Gastroesophageal sphincter (tissue), 4 donors: ENCODE results near the gene SERPINA3. TPM values are rescaled to one million over a fixed set of nuclear protein-coding genes. Genes with fewer than 3 reads are reported as not detected.

Experiments
- ATAC-seq: fragments of 150-250 bp; one replicate; pipeline ENCODE4 v1.9.1; 2016; ENCODE audit warnings: mild to moderate bottlenecking, moderate library complexity
- H3K27ac ChIP-seq, 4 donors: fragments of 200-600 bp; sonication (generic) in 3 of 4; 1 replicate in 3 of 4; 2 replicates in 1 of 4; pipeline ENCODE4 v1.5.1; 2016 to 2019
- H3K27me3 ChIP-seq: fragments of 200-600 bp; sonication (generic); one replicate; pipeline ENCODE4 v1.5.1; 2019
- H3K36me3 ChIP-seq, 2 donors: fragments of 200-600 bp; sonication (generic); one replicate each; pipeline ENCODE4 v1.5.1; 2019; ENCODE audit warnings: control low read depth in 1 of 2
- H3K4me1 ChIP-seq, 3 donors: fragments of 200-600 bp; sonication (generic); 1 replicate in 2 of 3; 2 replicates in 1 of 3; pipeline ENCODE4 v1.5.1; 2016 to 2019; ENCODE audit warnings: control low read depth in 2 of 3
- H3K4me3 ChIP-seq, 2 donors: fragments of 200-600 bp; sonication (generic); one replicate each; pipeline ENCODE4 v1.5.1; 2019; ENCODE audit warnings: mild to moderate bottlenecking in 1 of 2, moderate library complexity in 1 of 2
- H3K9me3 ChIP-seq, 3 donors: fragments of 200-600 bp; sonication (generic); one replicate each; pipeline ENCODE4 v1.5.1; 2017 to 2019; ENCODE audit warnings: control low read depth in 2 of 3
- CTCF ChIP-seq, 4 experiments: fragments of 200-600 bp in 2 of 4; fragments of 450-650 bp in 2 of 4; sonication (generic) in 1 of 4; IDR thresholded peaks; one replicate each; pipeline ENCODE4 v1.5.1; 2017 to 2019; ENCODE audit warnings: antibody characterized with exemption in 4 of 4, mild to moderate bottlenecking in 2 of 4, moderate library complexity in 2 of 4
- EP300 ChIP-seq: sonication (generic); formaldehyde crosslinking; IDR thresholded peaks from one replicate; pipeline ENCODE4 v1.6.1; 2017; ENCODE audit warnings: antibody characterized with exemption, mild to moderate bottlenecking
- POLR2A ChIP-seq, 2 donors: fragments of 450-650 bp; IDR thresholded peaks; one replicate each; pipeline ENCODE4 v1.6.1; 2017; ENCODE audit warnings: antibody characterized with exemption in 2 of 2, mild to moderate bottlenecking in 2 of 2, moderate library complexity in 1 of 2
- POLR2AphosphoS5 ChIP-seq: sonication (generic); formaldehyde crosslinking; IDR thresholded peaks from one replicate; pipeline ENCODE4 v1.6.1; 2017; ENCODE audit warnings: antibody characterized with exemption
- WGBS, 2 donors: methylation state at CpG; one replicate each; pipeline ENCODE4 v1.1.5; 2018; ENCODE audit warnings: low coverage in 1 of 2; 5-methylcytosine and 5-hydroxymethylcytosine counted together
- total RNA-seq, 4 donors: library from RNA; depleted of rRNA; stranded (reverse); fragments of >200 nt; gene quantifications; one replicate each; pipeline ENCODE4 v1.1.0, GENCODE V29; 2016

SERPINA3 gene
- total RNA-seq, 4 donors from 2014 or later: 58.4 to 263 (median 215) TPM

- Histone ChIP-seq H3K27ac (no peak overlapping the region), H3K36me3 (no peaks in the 10 kb centered on the region), H3K4me1 (peaks cover 0 to 23% (median 3%) of the 10 kb centered on the region in 3 donors), H3K27me3 (peaks cover 17% of the 10 kb centered on the region), H3K9me3 (no peaks in the 10 kb centered on the region), H3K4me3 (no peak overlapping the region)
- no peak for ATAC-seq
- WGBS, 2 donors: 72 to 92% methylated on average over 5 of the region's 6 CpGs
- TF ChIP-seq EP300 (no peak), POLR2AphosphoS5 (no peak), POLR2A (IDR thresholded peaks at IDR 0.05) (no peak), CTCF (IDR thresholded peaks at IDR 0.05) (no peak)
Observed at GRCh38 chr14:94578712-94579111, 33.5 kb upstream of the SERPINA3 start.

- H3K27me3 ChIP-seq: peaks cover 17% of the 10 kb centered on the region
- H3K4me1 ChIP-seq: peaks cover 0 to 23% (median 3%) of the 10 kb centered on the region in 3 donors
- TF ChIP-seq CTCF (IDR thresholded peaks at IDR 0.05): no peak
- no peak for TF ChIP-seq POLR2A (IDR thresholded peaks at IDR 0.05)
- no peak for TF ChIP-seq EP300
- no peak for TF ChIP-seq POLR2AphosphoS5
- H3K4me3 ChIP-seq: no peak within 1 kb of the TSS
- no peaks in the 10 kb centered on the region for H3K36me3 ChIP-seq
- 27 to 36% methylated on average over 3 to 4 of the region's 18 CpGs for WGBS, 2 donors
- peak within 1 kb of the TSS in 3 of 4 donors; percentile 24 to 41 (median 35) for H3K27ac ChIP-seq
- no peaks in the 10 kb centered on the region for H3K9me3 ChIP-seq
- peak; percentile 54 for ATAC-seq
Observed at GRCh38 chr14:94581127-94581999, 30.8 kb upstream of the SERPINA3 start, which contains the start of gene SERPINA5. Gene SERPINA5, plus strand, starts transcription at chr14:94581426. Its CDS starts 5,937 bp downstream, at chr14:94587363.

GRCh38 chr14:94582199-94582750 lies 29.9 kb upstream of the SERPINA3 start:
- Histone ChIP-seq H3K27me3 (peaks cover 20% of the 10 kb centered on the region), H3K27ac (peak overlapping the region in 3 of 4 donors; percentile 24 to 41 (median 35)), H3K9me3 (no peaks in the 10 kb centered on the region), H3K4me3 (no peak overlapping the region), H3K4me1 (peaks cover 0 to 23% (median 3%) of the 10 kb centered on the region in 3 donors), H3K36me3 (no peaks in the 10 kb centered on the region)
- peak; percentile 34 for ATAC-seq
- WGBS, 2 donors: 41 to 73% methylated on average over 7 of the region's 7 CpGs
- TF ChIP-seq POLR2A (IDR thresholded peaks at IDR 0.05) (no peak), EP300 (no peak), CTCF (IDR thresholded peaks at IDR 0.05) (no peak), POLR2AphosphoS5 (no peak)

- Histone ChIP-seq H3K36me3 (no peaks in the 10 kb centered on the region), H3K4me3 (no peak overlapping the region), H3K9me3 (no peaks in the 10 kb centered on the region), H3K4me1 (peaks cover 0 to 23% (median 3%) of the 10 kb centered on the region in 3 donors), H3K27me3 (peaks cover 26% of the 10 kb centered on the region), H3K27ac (no peak overlapping the region)
- ATAC-seq: no peak
- TF ChIP-seq CTCF (IDR thresholded peaks at IDR 0.05) (no peak), EP300 (no peak), POLR2AphosphoS5 (no peak), POLR2A (IDR thresholded peaks at IDR 0.05) (no peak)
- WGBS, 2 donors: 80 to 86% methylated on average over 1 to 3 of the region's 3 CpGs
Observed at GRCh38 chr14:94582851-94583250, 29.3 kb upstream of the SERPINA3 start.
